Endothelial cell of umbilical vein (primary cell): Measurements from ENCODE around the gene APP. TPM values are rescaled to one million over a fixed set of nuclear protein-coding genes. Genes with fewer than 3 reads are reported as not detected.

ENCODE experiments used
- BruUV-seq: library from RNA; stranded (reverse); fragments of 400-500 nt; replicated peaks from 2 replicates; lab custom pipeline; 2021; lab: Mats Ljungman, UMichigan
- CTCF ChIA-PET: fragments of 300-600, 350-600 bp; sonication (Branson Sonifier 250); formaldehyde crosslinking; loops from one replicate; lab custom pipeline; 2021; ENCODE audit warnings: antibody characterized with exemption, inconsistent platforms; lab: Charles Lee
- POLR2A ChIA-PET: fragments of 300-600, 350-600 bp; sonication (Branson Sonifier 250); formaldehyde crosslinking; loops from one replicate; lab custom pipeline; 2021; ENCODE audit warnings: antibody characterized with exemption, inconsistent platforms; lab: Charles Lee
- DNase-seq: peaks from one replicate; pipeline ENCODE4 v3.0.0-alpha.2; 2011; ENCODE audit warnings: low read depth, low spot score
- FAIRE-seq: peaks from 2 replicates; lab custom pipeline; 2011; peaks lifted over from hg19 to GRCh38; lab: Jason Lieb, UNC
- H2AFZ ChIP-seq: 2 replicates; pipeline ENCODE4 v1.6.0; 2012; ENCODE audit warnings: low read depth, low read length, control low read depth, inconsistent platforms
- H3K27ac ChIP-seq: 2 replicates; pipeline ENCODE4 v1.5.1; 2011; ENCODE audit warnings: low read depth, mild to moderate bottlenecking, control low read depth, low read length, moderate library complexity; ENCODE audit not compliant: insufficient read depth
- H3K27me3 ChIP-seq, 2 experiments: 2 replicates each; pipeline versions ENCODE4 v1.6.0 to v1.6.1; 2011; ENCODE audit warnings: low read length in 2 of 2, mixed read lengths in 1 of 2; ENCODE audit not compliant: control insufficient read depth in 2 of 2, insufficient read depth in 2 of 2
- H3K36me3 ChIP-seq, 2 experiments: 2 replicates in 1 of 2; 3 replicates in 1 of 2; pipeline ENCODE4 v1.5.1; 2011; ENCODE audit warnings: low read length in 2 of 2, mild to moderate bottlenecking in 1 of 2, moderate library complexity in 1 of 2; ENCODE audit not compliant: control insufficient read depth in 2 of 2, insufficient read depth in 2 of 2; ENCODE audit errors: extremely low read depth in 1 of 2
- H3K4me1 ChIP-seq: 3 replicates; pipeline ENCODE4 v1.5.1; 2011; ENCODE audit warnings: mild to moderate bottlenecking, low read length; ENCODE audit not compliant: control insufficient read depth, insufficient read depth; ENCODE audit errors: extremely low read depth
- H3K4me2 ChIP-seq: 2 replicates; pipeline ENCODE4 v1.6.1; 2011; ENCODE audit warnings: low read length, control low read depth, mixed read lengths; ENCODE audit not compliant: insufficient read depth
- H3K4me3 ChIP-seq, 3 experiments: fragments of 200-600 bp in 1 of 3; sonication (generic), shearing (Covaris generic) in 1 of 3; replicated peaks in 1 of 3; 2 replicates each; pipeline ENCODE4 v1.5.1; 2011 to 2016; ENCODE audit warnings: control low read depth in 3 of 3, low read length in 3 of 3, mild to moderate bottlenecking in 2 of 3, inconsistent platforms in 1 of 3, low read depth in 1 of 3, moderate library complexity in 1 of 3; ENCODE audit not compliant: insufficient read depth in 1 of 3
- H3K79me2 ChIP-seq: 2 replicates; pipeline ENCODE4 v1.6.0; 2012; ENCODE audit warnings: low read length, inconsistent platforms; ENCODE audit not compliant: control insufficient read depth, insufficient read depth
- H3K9ac ChIP-seq: replicated peaks from 2 replicates; pipeline ENCODE3; 2011; ENCODE audit warnings: low read length, control low read depth; ENCODE audit not compliant: insufficient read depth; ENCODE audit errors: extremely low read depth
- H3K9me1 ChIP-seq: replicated peaks from 3 replicates; pipeline ENCODE4 v1.6.0; 2011; ENCODE audit warnings: mild to moderate bottlenecking, low read length; ENCODE audit not compliant: control insufficient read depth, insufficient read depth; ENCODE audit errors: extremely low read depth
- H3K9me3 ChIP-seq: replicated peaks from 2 replicates; pipeline ENCODE4 v1.5.1; 2012; ENCODE audit warnings: low read length, inconsistent platforms; ENCODE audit not compliant: control insufficient read depth, insufficient read depth
- H4K20me1 ChIP-seq: replicated peaks from 2 replicates; pipeline ENCODE3; 2011; ENCODE audit warnings: mild to moderate bottlenecking, low read length; ENCODE audit not compliant: control insufficient read depth, insufficient read depth; ENCODE audit errors: extremely low read depth
- EZH2 ChIP-seq: IDR thresholded peaks from 2 replicates; pipeline ENCODE4 v1.6.1; 2012; ENCODE audit warnings: borderline replicate concordance, low read depth, mild to moderate bottlenecking, moderate library complexity, low read length, inconsistent platforms; ENCODE audit not compliant: severe bottlenecking
- FOS ChIP-seq: IDR thresholded peaks from 2 replicates; pipeline ENCODE4 v1.6.1; 2011; ENCODE audit warnings: mild to moderate bottlenecking, low read length, moderate library complexity, borderline replicate concordance; ENCODE audit not compliant: insufficient read depth
- GATA2 ChIP-seq: IDR thresholded peaks from 2 replicates; pipeline ENCODE4 v1.7.0; 2011; ENCODE audit warnings: low read depth, mild to moderate bottlenecking, moderate library complexity, mixed read lengths, low read length; ENCODE audit not compliant: insufficient read length, insufficient read depth
- JUN ChIP-seq: IDR thresholded peaks from 2 replicates; pipeline ENCODE4 v1.6.1; 2011; ENCODE audit warnings: borderline replicate concordance, low read depth; ENCODE audit not compliant: insufficient read length, insufficient read depth
- MAX ChIP-seq: IDR thresholded peaks from 2 replicates; pipeline ENCODE4 v1.6.1; 2011; ENCODE audit not compliant: insufficient read depth, insufficient read length
- MYC ChIP-seq: IDR thresholded peaks from one replicate; pipeline ENCODE4 v1.6.1; 2011; ENCODE audit warnings: mild to moderate bottlenecking, low read depth, low read length
- POLR2A ChIP-seq: IDR thresholded peaks from 2 replicates; pipeline ENCODE4 v1.6.1; 2012; ENCODE audit warnings: low read depth, mild to moderate bottlenecking, control low read depth, low read length
- POLR2AphosphoS5 ChIP-seq: IDR thresholded peaks from 2 replicates; pipeline ENCODE4 v1.6.1; 2012; ENCODE audit warnings: low read depth, mild to moderate bottlenecking, control low read depth, low read length, moderate library complexity; ENCODE audit not compliant: insufficient read depth
- dilution Hi-C: fragments of 300-500 bp; cut with MboI; formaldehyde crosslinking; loops from one replicate; pipeline ENCODE4 v1.15.0; 2019; ENCODE audit warnings: low sequenced_read_pairs; ENCODE audit not compliant: extremely low pct_ligation_motif_present
- intact Hi-C: fragments of 100-400 bp; cut with micrococcal nuclease; formaldehyde crosslinking; loops from one replicate; pipeline ENCODE4 v1.10.0; 2022
- polyA plus RNA-seq, 4 experiments: library from polyadenylated mRNA; depleted of rRNA in 3 of 4; stranded (reverse) in 3 of 4; unstranded in 1 of 4; fragments of >200 nt; gene quantifications; 2 replicates each; pipeline versions ENCODE4 v1.2.1 to v1.2.3, GENCODE V29; 2011 to 2012; ENCODE audit warnings: missing spikeins in 1 of 4
- total RNA-seq: library from RNA; stranded (reverse); gene quantifications from 2 replicates; pipeline ENCODE4 v1.2.3, GENCODE V29; 2021

Gene APP
- total and polyA plus RNA-seq, 2 donors (not counting 3 experiments of a cell fraction or from before 2014, with no cell fraction given) = 914 to 928 TPM

- no TSS peak for BruUV-seq
- Histone ChIP-seq H3K36me3 (peaks cover 2 to 4% of the 10 kb centered on the region in 2 experiments), H4K20me1 (peaks cover 21% of the 10 kb centered on the region), H3K27me3 (no peaks in the 10 kb centered on the region), H3K27ac (no peak overlapping the region), H3K4me1 (peaks cover 5% of the 10 kb centered on the region), H3K4me2 (no peak overlapping the region), H3K4me3 (no peak overlapping the region), H3K9ac (no peak overlapping the region), H3K9me3 (no peaks in the 10 kb centered on the region), H3K9me1 (no peaks in the 10 kb centered on the region), H3K79me2 (peaks cover 91% of the 10 kb centered on the region), H2AFZ (no peak overlapping the region)
- ChIA-PET POLR2A (no interaction called here), CTCF (no interaction called here)
- dilution Hi-C loops = no loop called here
- intact Hi-C loops = no loop called here
- TF ChIP-seq GATA2 (no peak), POLR2A (no peak), FOS (no peak), POLR2AphosphoS5 (no peak), JUN (no peak), EZH2 (no peak)
- no peak for FAIRE-seq
- DNase-seq = no peak
Observed at GRCh38 chr21:26100573-26100972, 70.0 kb downstream of the APP start.

GRCh38 chr21:26099610-26100219 lies 70.9 kb downstream of the APP start:
- Histone ChIP-seq H2AFZ (no peak overlapping the region), H3K36me3 (peaks cover 4% of the 10 kb centered on the region in 2 experiments), H3K79me2 (peaks cover 90% of the 10 kb centered on the region), H4K20me1 (peaks cover 18% of the 10 kb centered on the region), H3K4me3 (no peak overlapping the region), H3K27me3 (no peaks in the 10 kb centered on the region), H3K4me1 (no peaks in the 10 kb centered on the region), H3K4me2 (no peak overlapping the region), H3K9me1 (no peaks in the 10 kb centered on the region), H3K9ac (no peak overlapping the region), H3K9me3 (no peaks in the 10 kb centered on the region), H3K27ac (no peak overlapping the region)
- CTCF ChIA-PET = interaction anchor here (1.1 kb wide), 1 partner anchor 20 kb away, joined by 3 read pairs; no protein-coding TSS in a partner anchor
- no TSS peak for BruUV-seq
- dilution Hi-C loops = no loop called here
- no peak for DNase-seq
- POLR2A ChIA-PET = no interaction called here
- FAIRE-seq = no peak
- intact Hi-C loops = no loop called here
- TF ChIP-seq MAX = no peak
- no peak for TF ChIP-seq EZH2
- TF ChIP-seq POLR2A = no peak
- TF ChIP-seq GATA2 = no peak
- no peak for TF ChIP-seq POLR2AphosphoS5
- TF ChIP-seq MYC = no peak
- no peak for TF ChIP-seq JUN
- no peak for TF ChIP-seq FOS
